Duodenal mucosa (tissue), 2 donors: ENCODE measurements around the gene CTXN1.

Source experiments
- H3K27ac ChIP-seq: one replicate; pipeline ENCODE4 v1.7.0; 2013; ENCODE audit warnings: low read depth, low read length
- H3K27me3 ChIP-seq, 2 donors: one replicate each; pipeline ENCODE4 v1.7.0; 2013; ENCODE audit warnings: low read length in 2 of 2, control low read depth in 1 of 2; ENCODE audit not compliant: insufficient read depth in 2 of 2, control insufficient read depth in 1 of 2
- H3K36me3 ChIP-seq, 2 donors: one replicate each; pipeline ENCODE4 v1.7.0; 2013; ENCODE audit warnings: low read length in 2 of 2, control low read depth in 1 of 2; ENCODE audit not compliant: insufficient read depth in 2 of 2, control insufficient read depth in 1 of 2
- H3K4me1 ChIP-seq, 2 donors: one replicate each; pipeline ENCODE4 v1.7.0; 2013; ENCODE audit warnings: low read length in 2 of 2, control low read depth in 1 of 2; ENCODE audit not compliant: insufficient read depth in 2 of 2, control insufficient read depth in 1 of 2
- H3K4me3 ChIP-seq, 2 donors: one replicate each; pipeline ENCODE4 v1.7.0; 2013; ENCODE audit warnings: low read length in 2 of 2, low read depth in 1 of 2
- H3K9ac ChIP-seq, 2 donors: one replicate each; pipeline ENCODE4 v1.7.0; 2013; ENCODE audit warnings: low read length in 2 of 2, low read depth in 1 of 2
- H3K9me3 ChIP-seq, 2 donors: one replicate each; pipeline ENCODE4 v1.7.0; 2013; ENCODE audit warnings: low read length in 2 of 2, control low read depth in 1 of 2; ENCODE audit not compliant: control insufficient read depth in 1 of 2

CTXN1 gene

GRCh38 chr19:7908078-7908699, 17.7 kb downstream of the CTXN1 start:
- no peak overlapping the region for H3K4me3 ChIP-seq
- peaks cover 9 to 41% of the 10 kb centered on the region in 2 donors for H3K36me3 ChIP-seq
- H3K9me3 ChIP-seq, result no peaks in the 10 kb centered on the region
- H3K4me1 ChIP-seq, result peaks cover 8 to 14% of the 10 kb centered on the region in 2 donors
- no peak overlapping the region for H3K27ac ChIP-seq
- H3K9ac ChIP-seq, result no peak overlapping the region
- no peaks in the 10 kb centered on the region for H3K27me3 ChIP-seq

GRCh38 chr19:7907544-7907943, 18.4 kb downstream of the CTXN1 start:
- Histone ChIP-seq H3K9me3 (no peaks in the 10 kb centered on the region), H3K27me3 (no peaks in the 10 kb centered on the region), H3K36me3 (peaks cover 9 to 37% of the 10 kb centered on the region in 2 donors), H3K27ac (no peak overlapping the region), H3K9ac (no peak overlapping the region), H3K4me3 (no peak overlapping the region), H3K4me1 (peaks cover 12 to 21% of the 10 kb centered on the region in 2 donors)

GRCh38 chr19:7907122-7907521, 18.8 kb downstream of the CTXN1 start:
- Histone ChIP-seq H3K4me1 (peaks cover 14 to 22% of the 10 kb centered on the region in 2 donors), H3K9me3 (no peaks in the 10 kb centered on the region), H3K4me3 (no peak overlapping the region), H3K27me3 (no peaks in the 10 kb centered on the region), H3K9ac (no peak overlapping the region), H3K27ac (no peak overlapping the region), H3K36me3 (peaks cover 9 to 34% of the 10 kb centered on the region in 2 donors)

GRCh38 chr19:7905859-7906258, 20.1 kb downstream of the CTXN1 start:
- Histone ChIP-seq H3K4me1 (peaks cover 14 to 22% of the 10 kb centered on the region in 2 donors), H3K9me3 (no peaks in the 10 kb centered on the region), H3K27ac (no peak overlapping the region), H3K27me3 (no peaks in the 10 kb centered on the region), H3K36me3 (peaks cover 4 to 22% of the 10 kb centered on the region in 2 donors), H3K9ac (no peak overlapping the region), H3K4me3 (no peak overlapping the region)

GRCh38 chr19:7905268-7905667, 20.7 kb downstream of the CTXN1 start:
- Histone ChIP-seq H3K36me3 (peaks cover 0 to 16% of the 10 kb centered on the region in 2 donors), H3K27ac (no peak overlapping the region), H3K4me1 (peaks cover 14 to 22% of the 10 kb centered on the region in 2 donors), H3K4me3 (peak overlapping the region; percentile 74 to 93), H3K9ac (peak overlapping the region in 1 of 2 donors; percentile 93), H3K27me3 (no peaks in the 10 kb centered on the region), H3K9me3 (no peaks in the 10 kb centered on the region)

GRCh38 chr19:7904074-7905020, 21.6 kb downstream of the CTXN1 start:
- H3K36me3 ChIP-seq, result peaks cover 0 to 9% of the 10 kb centered on the region in 2 donors
- H3K4me3 ChIP-seq, result peak overlapping the region; percentile 74 to 93
- H3K27ac ChIP-seq, result peak overlapping the region; percentile 30
- peaks cover 14 to 22% of the 10 kb centered on the region in 2 donors for H3K4me1 ChIP-seq
- peak overlapping the region; percentile 89 to 93 for H3K9ac ChIP-seq
- no peaks in the 10 kb centered on the region for H3K27me3 ChIP-seq
- no peaks in the 10 kb centered on the region for H3K9me3 ChIP-seq

- no peaks in the 10 kb centered on the region for H3K9me3 ChIP-seq
- H3K36me3 ChIP-seq, result peaks cover 0 to 5% of the 10 kb centered on the region in 2 donors
- H3K4me1 ChIP-seq, result peaks cover 14 to 22% of the 10 kb centered on the region in 2 donors
- H3K4me3 ChIP-seq, result peak within 1 kb of the TSS; percentile 83 to 93
- peak within 1 kb of the TSS; percentile 71 for H3K27ac ChIP-seq
- H3K27me3 ChIP-seq, result no peaks in the 10 kb centered on the region
- peak within 1 kb of the TSS; percentile 93 to 97 for H3K9ac ChIP-seq
These were observed 22.5 kb downstream of the CTXN1 start, which contains the start of gene MAP2K7 for GRCh38 chr19:7903244-7904073. Gene MAP2K7, plus strand, starts transcription at chr19:7903877. Its CDS starts 68 bp downstream, at chr19:7903945.

- peaks cover 0 to 5% of the 10 kb centered on the region in 2 donors for H3K36me3 ChIP-seq
- peak overlapping the region; percentile 71 for H3K27ac ChIP-seq
- no peaks in the 10 kb centered on the region for H3K9me3 ChIP-seq
- peaks cover 14 to 22% of the 10 kb centered on the region in 2 donors for H3K4me1 ChIP-seq
- peak overlapping the region; percentile 74 to 97 for H3K9ac ChIP-seq
- H3K27me3 ChIP-seq, result no peaks in the 10 kb centered on the region
- peak overlapping the region; percentile 83 to 93 for H3K4me3 ChIP-seq
These were observed 23.1 kb downstream of the CTXN1 start for GRCh38 chr19:7902796-7903243.

GRCh38 chr19:7901337-7901736, 24.6 kb downstream of the CTXN1 start:
- Histone ChIP-seq H3K36me3 (no peaks in the 10 kb centered on the region), H3K9ac (no peak overlapping the region), H3K4me3 (no peak overlapping the region), H3K9me3 (no peaks in the 10 kb centered on the region), H3K27ac (no peak overlapping the region), H3K4me1 (peaks cover 14 to 22% of the 10 kb centered on the region in 2 donors), H3K27me3 (no peaks in the 10 kb centered on the region)
